Uterus (tissue), 2 donors: ENCODE measurements around the gene SMOC2.

Experiments
- POLR2A ChIP-seq, 2 donors: fragments of 450-650 bp; IDR thresholded peaks; one replicate each; pipeline ENCODE4 v1.6.1; 2016; ENCODE audit warnings: antibody characterized with exemption in 2 of 2, mild to moderate bottlenecking in 1 of 2, moderate library complexity in 1 of 2
- TF ChIP-seq, protein P1 (sequence below), 4 experiments: fragments of 200-600 bp in 2 of 4; fragments of 450-650 bp in 2 of 4; sonication (generic) in 2 of 4; IDR thresholded peaks; one replicate each; pipeline ENCODE4 v1.5.1; 2016 to 2019; ENCODE audit warnings: antibody characterized with exemption in 4 of 4, mild to moderate bottlenecking in 2 of 4, moderate library complexity in 1 of 4

DNA sequence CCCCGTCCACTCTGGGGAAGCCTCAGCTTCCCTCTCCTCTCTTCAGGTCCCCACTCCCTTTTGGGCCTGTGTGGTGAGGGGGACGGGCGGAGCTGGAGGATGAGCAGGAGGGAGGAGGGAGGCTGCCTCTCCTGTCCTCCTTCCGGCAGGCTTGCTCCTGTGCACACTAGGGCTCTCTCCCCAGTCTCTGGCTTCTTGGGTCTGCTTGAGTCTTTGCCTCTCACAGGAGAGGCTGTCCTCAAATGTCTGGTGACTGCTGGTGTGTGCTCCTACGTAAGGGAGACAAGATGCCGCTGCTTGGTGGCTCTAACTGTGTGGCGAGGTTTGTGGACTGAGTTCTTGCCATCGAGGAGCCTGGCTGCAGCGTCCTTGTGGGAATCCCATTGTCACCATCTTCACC is 8.8 kb upstream of the SMOC2 start:
- no peak for TF ChIP-seq POLR2A (IDR thresholded peaks at IDR 0.05)
- TF ChIP-seq, protein P1, sequence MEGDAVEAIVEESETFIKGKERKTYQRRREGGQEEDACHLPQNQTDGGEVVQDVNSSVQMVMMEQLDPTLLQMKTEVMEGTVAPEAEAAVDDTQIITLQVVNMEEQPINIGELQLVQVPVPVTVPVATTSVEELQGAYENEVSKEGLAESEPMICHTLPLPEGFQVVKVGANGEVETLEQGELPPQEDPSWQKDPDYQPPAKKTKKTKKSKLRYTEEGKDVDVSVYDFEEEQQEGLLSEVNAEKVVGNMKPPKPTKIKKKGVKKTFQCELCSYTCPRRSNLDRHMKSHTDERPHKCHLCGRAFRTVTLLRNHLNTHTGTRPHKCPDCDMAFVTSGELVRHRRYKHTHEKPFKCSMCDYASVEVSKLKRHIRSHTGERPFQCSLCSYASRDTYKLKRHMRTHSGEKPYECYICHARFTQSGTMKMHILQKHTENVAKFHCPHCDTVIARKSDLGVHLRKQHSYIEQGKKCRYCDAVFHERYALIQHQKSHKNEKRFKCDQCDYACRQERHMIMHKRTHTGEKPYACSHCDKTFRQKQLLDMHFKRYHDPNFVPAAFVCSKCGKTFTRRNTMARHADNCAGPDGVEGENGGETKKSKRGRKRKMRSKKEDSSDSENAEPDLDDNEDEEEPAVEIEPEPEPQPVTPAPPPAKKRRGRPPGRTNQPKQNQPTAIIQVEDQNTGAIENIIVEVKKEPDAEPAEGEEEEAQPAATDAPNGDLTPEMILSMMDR (IDR thresholded peaks at IDR 0.05) = no peak
